GM13976 (cell line): Measurements from ENCODE around the gene THOC7.

Experiments
- DNase-seq: peaks from one replicate; pipeline ENCODE4 v3.0.0; 2012; ENCODE audit warnings: low spot score
- CTCF ChIP-seq: IDR thresholded peaks from 2 replicates; pipeline ENCODE4 v1.5.1; 2012; ENCODE audit warnings: borderline replicate concordance, mild to moderate bottlenecking; ENCODE audit not compliant: insufficient read depth; ENCODE audit errors: extremely low read depth, missing control alignments, control extremely low read depth
- in situ Hi-C: fragments of 300-500 bp; cut with MboI; formaldehyde crosslinking; loops from one replicate; pipeline ENCODE4 v1.12.0; 2022; ENCODE audit warnings: low sequenced_read_pairs, mixed read lengths, inconsistent platforms; ENCODE audit not compliant: unreplicated experiment

The THOC7 gene

DNA sequence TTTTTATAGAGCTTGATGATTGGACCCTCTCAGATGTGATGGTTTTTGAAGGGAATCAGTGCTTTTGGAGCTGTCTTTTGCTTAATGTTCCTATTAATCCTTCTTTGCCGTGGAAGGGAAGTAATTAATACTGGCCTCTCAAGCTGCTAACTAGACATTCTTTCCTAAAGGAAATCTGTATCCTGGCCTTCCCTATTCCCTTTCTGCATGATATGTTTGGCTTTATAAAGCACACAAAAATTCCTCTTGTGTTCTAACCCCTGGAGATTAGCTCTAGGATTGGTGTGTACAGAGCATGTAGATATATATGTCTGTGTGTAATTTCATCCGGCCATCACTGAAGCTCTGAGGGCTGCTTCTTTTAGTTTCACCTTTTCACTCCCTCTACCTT is 7.0 kb upstream of the THOC7 start:
- TF ChIP-seq CTCF = no peak
- no peak for DNase-seq
- in situ Hi-C loops = no loop called here

DNA sequence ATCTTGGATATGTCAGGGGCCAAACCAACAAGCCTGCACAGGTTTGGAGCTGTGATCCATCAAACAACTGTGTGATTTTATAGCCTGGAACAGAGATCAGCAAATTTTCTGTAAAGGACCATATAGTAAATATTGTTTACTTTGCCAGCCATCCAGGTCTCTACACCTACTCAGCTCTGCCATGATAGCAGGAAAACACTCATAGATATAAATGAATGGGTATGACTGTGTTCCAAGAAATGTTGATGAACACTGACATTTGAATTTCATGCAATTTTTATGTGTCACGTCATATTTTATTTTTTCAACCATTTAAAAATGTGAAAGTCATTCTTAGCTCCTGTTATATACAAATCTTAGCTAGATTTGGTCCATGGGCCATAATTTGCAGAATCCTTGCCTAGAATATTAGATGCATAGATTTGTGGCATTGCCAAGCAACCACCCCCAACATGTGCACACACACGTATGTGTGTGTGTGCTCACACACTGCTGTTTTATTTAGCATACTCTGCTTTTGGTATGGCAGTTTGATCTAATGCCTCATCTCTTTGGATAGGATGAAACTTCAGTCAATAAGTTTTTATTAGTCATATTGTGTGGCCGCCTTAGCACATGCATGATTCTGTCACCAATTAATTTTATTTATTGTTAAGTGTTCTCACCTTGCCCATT is 6.5 kb upstream of the THOC7 start:
- no peak for DNase-seq
- no peak for TF ChIP-seq CTCF
- in situ Hi-C loops = no loop called here

- no peak for TF ChIP-seq CTCF
- in situ Hi-C loops = no loop called here
- DNase-seq = no peak
Measured at GRCh38 chr3:63867225-63867624, 3.6 kb upstream of the THOC7 start.

- in situ Hi-C loops = no loop called here
- no peak for TF ChIP-seq CTCF
- DNase-seq = no peak
Measured at GRCh38 chr3:63864965-63865327, 1.3 kb upstream of the THOC7 start.

DNA sequence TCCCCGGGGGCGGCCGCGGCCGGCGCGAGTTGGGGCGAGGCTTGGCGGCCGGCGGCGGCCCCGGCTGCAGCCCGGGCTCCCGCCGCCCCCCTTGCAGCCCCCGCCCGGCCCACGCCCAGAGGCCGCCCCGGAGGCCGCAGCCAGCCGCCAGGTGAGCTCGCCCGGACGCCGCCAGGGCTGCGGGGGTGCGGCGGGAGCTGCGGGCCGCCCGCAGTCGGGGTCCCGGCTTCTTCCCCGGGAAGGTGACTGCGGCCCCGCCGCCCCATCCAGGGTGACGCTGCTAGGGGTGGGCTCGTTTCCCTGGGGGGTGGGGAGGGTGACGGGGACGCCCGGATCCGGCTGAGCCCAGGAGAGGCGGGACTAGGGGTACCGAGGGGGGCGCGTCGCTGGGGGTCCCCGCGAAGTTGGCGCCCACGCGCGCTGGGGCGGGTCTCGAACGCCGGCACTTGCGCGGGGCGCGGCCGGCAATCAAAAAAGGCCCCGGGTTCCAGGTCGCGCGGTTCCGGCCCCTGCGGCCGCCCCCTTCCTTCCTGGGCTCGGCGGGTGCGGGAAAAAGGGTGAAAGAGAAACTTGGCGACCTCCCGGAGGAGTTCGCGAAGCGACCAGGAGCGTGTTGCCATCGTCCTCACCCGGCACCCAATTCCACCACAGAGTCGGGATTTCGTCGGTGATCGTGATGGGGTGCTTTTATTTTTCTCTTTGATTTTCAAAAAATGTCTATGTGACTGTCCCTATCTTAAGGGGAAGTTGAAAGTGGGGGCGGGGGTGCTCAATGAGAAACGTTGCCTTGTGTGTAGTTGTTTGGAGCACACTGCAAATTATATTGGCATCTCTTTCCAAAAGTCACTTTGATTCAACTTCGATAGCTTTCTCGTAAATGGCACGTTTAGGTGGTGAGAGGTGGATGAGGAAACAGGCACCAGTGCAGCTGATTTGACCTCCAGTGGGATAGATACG is 681 bp upstream of the THOC7 start:
- TF ChIP-seq CTCF = no peak
- in situ Hi-C loops = no loop called here
- peak; percentile 75 for DNase-seq

DNA sequence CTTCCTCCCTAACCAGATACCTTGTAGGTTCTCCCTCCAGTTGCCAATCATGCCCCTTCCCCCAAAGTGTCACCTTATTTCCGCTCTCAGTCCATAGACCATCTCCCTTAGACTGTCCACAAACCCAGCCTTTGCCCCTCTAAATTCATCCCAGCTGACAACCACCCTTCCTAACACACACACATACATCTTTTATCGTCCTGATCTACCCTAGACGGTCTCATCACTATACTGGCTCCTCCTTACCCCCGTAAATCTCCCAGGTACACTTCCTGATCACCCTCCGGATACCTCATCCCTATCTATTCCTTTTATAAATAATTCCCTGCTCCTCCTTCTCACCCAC is 828 bp downstream of the THOC7 start:
- DNase-seq = peak; percentile 34
- TF ChIP-seq CTCF = no peak
- in situ Hi-C loops = no loop called here
